HUES6 (cell line): ENCODE measurements around the gene SLC45A3.
A peak's percentile ranks its signal among the peaks of the same experiment; 100 is the strongest.

Source experiments
- H3K27ac ChIP-seq: 2 replicates; pipeline ENCODE4 v1.7.0; 2013; ENCODE audit warnings: low read depth, mild to moderate bottlenecking, low read length, inconsistent platforms
- H3K27me3 ChIP-seq: 2 replicates; pipeline ENCODE4 v1.6.1; 2013; ENCODE audit warnings: low read length; ENCODE audit not compliant: control insufficient read depth, insufficient read depth
- H3K36me3 ChIP-seq: 2 replicates; pipeline ENCODE4 v1.6.1; 2013; ENCODE audit warnings: low read length; ENCODE audit not compliant: control insufficient read depth, insufficient read depth
- H3K4me1 ChIP-seq: 2 replicates; pipeline ENCODE4 v1.6.1; 2013; ENCODE audit warnings: low read length; ENCODE audit not compliant: control insufficient read depth, insufficient read depth
- H3K4me3 ChIP-seq: 2 replicates; pipeline ENCODE4 v1.5.1; 2013; ENCODE audit warnings: low read depth, low read length
- H3K9ac ChIP-seq: one replicate; pipeline ENCODE4 v1.6.1; 2013; ENCODE audit warnings: mild to moderate bottlenecking, low read length
- H3K9me3 ChIP-seq: 2 replicates; pipeline ENCODE4 v1.6.1; 2013; ENCODE audit warnings: low read depth, low read length; ENCODE audit not compliant: control insufficient read depth, insufficient read depth

Gene SLC45A3

GRCh38 chr1:205699416-205699815, 19.1 kb upstream of the SLC45A3 start:
- Histone ChIP-seq H3K4me1 (peaks cover 19% of the 10 kb centered on the region), H3K4me3 (no peak overlapping the region), H3K36me3 (no peaks in the 10 kb centered on the region; the same call in 1 of the 2 replicates), H3K27ac (no peak overlapping the region), H3K9me3 (no peaks in the 10 kb centered on the region), H3K27me3 (no peaks in the 10 kb centered on the region), H3K9ac (no peak overlapping the region)

GRCh38 chr1:205698921-205699320, 18.6 kb upstream of the SLC45A3 start:
- H3K4me1 ChIP-seq, result peaks cover 24% of the 10 kb centered on the region
- no peak overlapping the region for H3K9ac ChIP-seq
- no peaks in the 10 kb centered on the region for H3K27me3 ChIP-seq
- H3K4me3 ChIP-seq, result no peak overlapping the region
- no peaks in the 10 kb centered on the region; the same call in 1 of the 2 replicates for H3K36me3 ChIP-seq
- no peak overlapping the region for H3K27ac ChIP-seq
- no peaks in the 10 kb centered on the region for H3K9me3 ChIP-seq

GRCh38 chr1:205693421-205693991, 13.2 kb upstream of the SLC45A3 start:
- H3K36me3 ChIP-seq, result no peaks in the 10 kb centered on the region
- no peaks in the 10 kb centered on the region for H3K27me3 ChIP-seq
- H3K9me3 ChIP-seq, result no peaks in the 10 kb centered on the region
- no peak overlapping the region for H3K4me3 ChIP-seq
- H3K27ac ChIP-seq, result no peak overlapping the region
- peaks cover 30% of the 10 kb centered on the region for H3K4me1 ChIP-seq
- no peak overlapping the region for H3K9ac ChIP-seq

GRCh38 chr1:205692423-205692822, 12.1 kb upstream of the SLC45A3 start:
- no peaks in the 10 kb centered on the region for H3K9me3 ChIP-seq
- no peak overlapping the region for H3K27ac ChIP-seq
- no peak overlapping the region for H3K9ac ChIP-seq
- no peaks in the 10 kb centered on the region for H3K36me3 ChIP-seq
- peaks cover 41% of the 10 kb centered on the region for H3K4me1 ChIP-seq
- no peaks in the 10 kb centered on the region for H3K27me3 ChIP-seq
- no peak overlapping the region for H3K4me3 ChIP-seq

GRCh38 chr1:205690122-205690756, 9.9 kb upstream of the SLC45A3 start:
- Histone ChIP-seq H3K9ac (no peak overlapping the region), H3K4me1 (peaks cover 45% of the 10 kb centered on the region), H3K4me3 (no peak overlapping the region), H3K36me3 (no peaks in the 10 kb centered on the region), H3K27me3 (no peaks in the 10 kb centered on the region), H3K27ac (no peak overlapping the region), H3K9me3 (no peaks in the 10 kb centered on the region)

- Histone ChIP-seq H3K9ac (no peak overlapping the region), H3K4me3 (no peak overlapping the region), H3K36me3 (no peaks in the 10 kb centered on the region), H3K4me1 (peaks cover 45% of the 10 kb centered on the region), H3K9me3 (no peaks in the 10 kb centered on the region), H3K27ac (no peak overlapping the region), H3K27me3 (no peaks in the 10 kb centered on the region)
Measured at GRCh38 chr1:205689479-205689878, 9.2 kb upstream of the SLC45A3 start.

- Histone ChIP-seq H3K4me1 (peaks cover 36% of the 10 kb centered on the region), H3K27me3 (no peaks in the 10 kb centered on the region), H3K9me3 (no peaks in the 10 kb centered on the region), H3K9ac (peak overlapping the region; percentile 49), H3K27ac (no peak overlapping the region), H3K4me3 (no peak overlapping the region), H3K36me3 (no peaks in the 10 kb centered on the region)
Measured at GRCh38 chr1:205688171-205689080, 8.1 kb upstream of the SLC45A3 start.

GRCh38 chr1:205687242-205687641, 6.9 kb upstream of the SLC45A3 start:
- H3K4me1 ChIP-seq, result peaks cover 31% of the 10 kb centered on the region
- H3K4me3 ChIP-seq, result no peak overlapping the region
- no peaks in the 10 kb centered on the region for H3K36me3 ChIP-seq
- no peak overlapping the region for H3K27ac ChIP-seq
- no peaks in the 10 kb centered on the region for H3K9me3 ChIP-seq
- no peaks in the 10 kb centered on the region for H3K27me3 ChIP-seq
- H3K9ac ChIP-seq, result peak overlapping the region; percentile 2

- H3K9me3 ChIP-seq, result no peaks in the 10 kb centered on the region
- no peaks in the 10 kb centered on the region for H3K36me3 ChIP-seq
- no peak overlapping the region for H3K27ac ChIP-seq
- no peak overlapping the region for H3K9ac ChIP-seq
- peaks cover 4% of the 10 kb centered on the region; the same call in 1 of the 2 replicates for H3K27me3 ChIP-seq
- no peak overlapping the region for H3K4me3 ChIP-seq
- H3K4me1 ChIP-seq, result peaks cover 26% of the 10 kb centered on the region
Measured at GRCh38 chr1:205681364-205681763, 1.1 kb upstream of the SLC45A3 start.

- H3K4me3 ChIP-seq, result peak overlapping the region; percentile 88
Measured at GRCh38 chr1:205678286-205679111, 1.8 kb downstream of the SLC45A3 start.

More at GRCh38 chr1:205678286-205679111, 1.8 kb downstream of the SLC45A3 start:
- peaks cover 4% of the 10 kb centered on the region; the same call in 1 of the 2 replicates for H3K27me3 ChIP-seq
- H3K36me3 ChIP-seq, result no peaks in the 10 kb centered on the region
- peak overlapping the region; percentile 60 for H3K9ac ChIP-seq
- no peak overlapping the region for H3K27ac ChIP-seq
- H3K4me1 ChIP-seq, result peaks cover 34% of the 10 kb centered on the region
- H3K9me3 ChIP-seq, result no peaks in the 10 kb centered on the region
